Progenitor cell of endocrine pancreas (in vitro differentiated cells): ENCODE measurements around the gene DAB1. TPM values are rescaled to one million over a fixed set of nuclear protein-coding genes. Genes with fewer than 3 reads are reported as not detected.

ENCODE experiments used
- DNase-seq: peaks from one replicate; pipeline ENCODE4 v3.0.0; 2021; ENCODE audit warnings: low spot score; ENCODE audit not compliant: unreplicated experiment
- H3K27ac Mint-ChIP-seq: 2 replicates; pipeline ENCODE4 v1.8.0; 2021; ENCODE audit warnings: mild to moderate bottlenecking, moderate library complexity, mixed read lengths
- H3K27me3 Mint-ChIP-seq: 2 replicates; pipeline ENCODE4 v1.8.0; 2021; ENCODE audit warnings: mixed read lengths
- H3K36me3 Mint-ChIP-seq: 2 replicates; pipeline ENCODE4 v1.8.0; 2022; ENCODE audit warnings: mixed read lengths; ENCODE audit not compliant: insufficient read depth
- H3K4me1 Mint-ChIP-seq: 2 replicates; pipeline ENCODE4 v1.8.0; 2021; ENCODE audit warnings: low read depth, mixed read lengths
- H3K4me3 Mint-ChIP-seq: 2 replicates; pipeline ENCODE4 v1.8.0; 2021; ENCODE audit warnings: low read depth, mild to moderate bottlenecking, moderate library complexity, mixed read lengths
- H3K9me3 Mint-ChIP-seq: 2 replicates; pipeline ENCODE4 v1.8.0; 2021; ENCODE audit warnings: low read depth, mixed read lengths
- CTCF ChIP-seq: fragments of 200-600 bp; sonication (generic); IDR thresholded peaks from one replicate; pipeline ENCODE4 v1.5.0; 2021; ENCODE audit warnings: antibody characterized with exemption, mild to moderate bottlenecking; ENCODE audit not compliant: unreplicated experiment
- total RNA-seq: library from RNA; stranded (reverse); gene quantifications from 2 replicates; pipeline ENCODE4 v1.2.1, GENCODE V29; 2021

DAB1 gene
- total RNA-seq, 1 donor from 2014 or later, result 4.8 TPM

- H3K9me3 Mint-ChIP-seq, result no peaks in the 10 kb centered on the region
- peaks cover 23% of the 10 kb centered on the region for H3K4me1 Mint-ChIP-seq
- TF ChIP-seq CTCF, result no peak
- peaks cover 2% of the 10 kb centered on the region for H3K27me3 Mint-ChIP-seq
- H3K36me3 Mint-ChIP-seq, result no peaks in the 10 kb centered on the region
- DNase-seq, result no peak
- H3K4me3 Mint-ChIP-seq, result no peak overlapping the region
- H3K27ac Mint-ChIP-seq, result peak overlapping the region; percentile 33
Measured at GRCh38 chr1:56967355-56967754, 456.5 kb downstream of the DAB1 start.

GRCh38 chr1:56966698-56966999 is 457.2 kb downstream of the DAB1 start:
- H3K9me3 Mint-ChIP-seq, result no peaks in the 10 kb centered on the region
- no peak overlapping the region for H3K4me3 Mint-ChIP-seq
- no peaks in the 10 kb centered on the region for H3K36me3 Mint-ChIP-seq
- H3K27me3 Mint-ChIP-seq, result peaks cover 2% of the 10 kb centered on the region
- no peak for DNase-seq
- no peak for TF ChIP-seq CTCF
- H3K4me1 Mint-ChIP-seq, result peaks cover 23% of the 10 kb centered on the region
- H3K27ac Mint-ChIP-seq, result no peak overlapping the region

DNA sequence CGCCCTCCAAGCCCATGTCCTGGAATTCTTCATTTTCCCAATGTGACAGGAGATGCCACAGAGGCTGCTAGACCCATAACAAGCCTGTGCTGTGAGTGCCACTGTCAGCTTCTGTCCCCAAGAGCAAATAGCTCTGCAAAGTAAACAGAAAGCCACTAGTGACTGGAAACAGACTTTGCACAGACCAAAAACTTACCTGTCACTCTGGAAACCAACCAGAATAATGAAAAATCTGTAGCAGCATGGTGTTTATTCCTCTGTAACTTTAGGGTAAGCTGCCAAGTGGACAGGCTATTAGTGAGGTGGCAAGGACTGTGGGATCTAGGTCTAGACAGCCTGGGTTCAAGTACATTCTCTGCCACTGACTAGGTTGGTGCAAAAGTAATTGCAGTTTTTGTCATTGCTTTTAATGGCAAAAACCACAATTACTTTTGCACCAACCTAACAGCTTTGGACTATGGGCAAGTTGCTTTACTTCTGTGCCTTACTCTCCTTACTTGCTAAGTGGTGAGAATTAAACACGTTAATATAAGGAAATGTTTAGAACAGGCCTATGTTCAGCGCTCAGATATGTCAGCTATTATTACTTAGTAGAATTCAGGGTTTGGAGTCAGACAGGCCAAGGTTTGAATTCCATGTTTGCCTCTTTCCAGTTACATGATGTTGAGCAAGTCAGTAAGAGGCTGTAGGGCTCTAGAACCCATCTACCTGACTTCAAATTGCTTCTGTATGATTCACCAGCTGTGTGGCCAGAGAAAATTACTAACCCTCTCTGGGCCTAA is 457.8 kb downstream of the DAB1 start, which contains the start of gene C8B:
TSS of gene C8B (minus strand) at position 100 of the 782 bp plus-strand sequence. CDS start at position 33, 67 bp downstream.
- no peak for TF ChIP-seq CTCF
- Mint-ChIP-seq H3K27me3 (peaks cover 2% of the 10 kb centered on the region), H3K4me1 (peaks cover 23% of the 10 kb centered on the region), H3K4me3 (no peak within 1 kb of the TSS), H3K9me3 (no peaks in the 10 kb centered on the region), H3K36me3 (no peaks in the 10 kb centered on the region), H3K27ac (no peak within 1 kb of the TSS)
- DNase-seq, result no peak

DNA sequence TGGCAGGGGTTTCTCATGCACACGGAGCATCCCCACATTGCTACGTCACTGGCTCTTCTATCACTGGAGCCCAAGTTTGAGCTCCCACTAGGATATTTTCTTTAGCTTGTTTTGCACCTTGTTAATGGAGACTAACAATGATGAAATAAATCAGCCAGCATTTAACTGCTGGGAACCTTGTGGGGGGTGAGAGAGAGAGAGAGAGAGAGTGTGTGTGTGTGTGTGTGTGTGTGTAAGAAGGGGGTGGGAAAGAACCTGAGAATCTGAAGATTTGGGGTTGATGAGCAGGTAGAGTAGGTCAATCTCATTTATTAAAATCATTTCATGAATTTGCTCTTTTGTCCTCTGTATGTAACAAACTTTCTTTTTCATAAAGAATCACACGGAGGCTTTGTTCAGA is 458.7 kb downstream of the DAB1 start:
- no peak overlapping the region for H3K27ac Mint-ChIP-seq
- TF ChIP-seq CTCF, result no peak
- H3K4me1 Mint-ChIP-seq, result peaks cover 19% of the 10 kb centered on the region
- no peaks in the 10 kb centered on the region for H3K27me3 Mint-ChIP-seq
- no peak for DNase-seq
- no peak overlapping the region for H3K4me3 Mint-ChIP-seq
- no peaks in the 10 kb centered on the region for H3K9me3 Mint-ChIP-seq
- no peaks in the 10 kb centered on the region for H3K36me3 Mint-ChIP-seq

DNA sequence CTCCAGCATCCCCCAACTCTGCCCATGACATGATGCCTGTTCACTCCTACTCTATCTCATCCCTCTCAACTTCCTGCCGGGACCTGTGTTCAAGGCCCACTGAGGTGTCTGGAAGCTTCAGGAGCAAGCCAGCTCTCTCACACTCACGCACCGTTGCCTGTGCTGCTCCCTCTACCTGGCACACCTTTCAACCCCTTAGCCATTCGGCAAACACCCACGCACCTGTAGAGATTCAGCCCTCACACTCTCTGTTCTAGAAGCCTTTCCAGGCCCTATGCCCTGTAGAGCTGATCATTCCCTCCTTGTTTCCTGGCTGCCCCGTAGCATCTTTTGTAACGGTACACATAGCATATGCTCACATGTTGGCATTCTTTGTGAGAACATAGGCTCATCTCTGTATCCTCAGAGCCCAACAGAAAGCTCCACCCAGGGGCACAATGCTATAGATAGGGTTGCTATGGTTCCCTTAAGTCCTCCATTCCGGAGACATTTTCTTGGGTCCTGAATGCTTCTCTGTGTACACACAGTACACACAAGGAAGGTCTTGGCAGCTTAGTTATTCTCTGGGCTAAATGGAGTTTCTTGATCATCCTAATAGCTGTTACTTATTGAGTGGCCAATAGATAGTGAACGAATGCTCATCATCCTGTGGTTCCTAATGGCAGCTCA is 459.4 kb downstream of the DAB1 start:
- Mint-ChIP-seq H3K9me3 (no peaks in the 10 kb centered on the region), H3K36me3 (no peaks in the 10 kb centered on the region), H3K27me3 (no peaks in the 10 kb centered on the region), H3K4me1 (peaks cover 18% of the 10 kb centered on the region), H3K4me3 (no peak overlapping the region), H3K27ac (no peak overlapping the region)
- TF ChIP-seq CTCF, result no peak
- DNase-seq, result no peak
